ENCODE data around the gene CYP11A1.

DNA sequence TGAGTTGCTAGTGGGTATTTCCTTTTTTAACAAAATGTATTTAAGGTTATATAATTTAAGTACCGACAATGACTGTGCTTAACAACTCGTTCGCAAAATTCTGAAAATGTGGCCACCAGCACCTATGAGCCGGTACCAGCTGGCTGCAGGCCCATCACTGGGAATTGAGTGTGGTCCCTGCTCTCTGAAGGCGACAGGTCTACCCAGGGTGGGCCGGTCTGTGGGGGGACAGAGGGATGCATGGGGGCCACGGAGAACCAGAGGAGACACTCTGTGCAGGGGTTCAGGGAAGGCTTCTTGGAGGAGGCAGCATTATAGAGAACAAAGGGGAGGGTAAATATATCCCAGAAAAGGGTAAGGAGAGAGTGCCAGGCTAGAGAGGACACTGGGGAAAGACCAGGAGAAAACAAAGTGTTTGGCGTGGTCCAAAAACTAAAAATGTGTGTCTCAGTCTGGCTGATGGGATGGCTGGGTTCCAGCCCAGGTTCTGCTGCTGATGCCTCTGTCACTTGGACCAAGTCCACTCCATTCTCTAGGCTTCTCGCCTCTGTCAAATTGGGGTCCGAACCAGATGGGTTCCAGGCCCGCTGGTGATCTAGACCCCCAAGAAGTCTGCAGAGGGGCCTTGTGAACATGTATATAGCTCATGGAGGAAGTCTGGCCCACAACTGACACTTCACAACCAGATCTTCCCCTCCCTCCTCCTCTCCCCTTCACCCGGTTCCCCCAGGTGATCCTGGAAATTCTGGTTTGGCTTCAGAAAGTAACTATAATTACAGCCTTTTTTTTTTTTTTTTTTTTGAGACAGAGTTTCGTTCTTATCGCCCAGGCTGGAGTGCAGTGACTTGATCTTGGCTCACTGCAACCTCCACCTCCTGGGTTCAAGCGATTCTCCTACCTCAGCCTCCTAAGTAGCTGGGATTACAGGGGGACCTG is 10.7 kb upstream of the CYP11A1 start:
- TF ChIP-seq, protein P1, sequence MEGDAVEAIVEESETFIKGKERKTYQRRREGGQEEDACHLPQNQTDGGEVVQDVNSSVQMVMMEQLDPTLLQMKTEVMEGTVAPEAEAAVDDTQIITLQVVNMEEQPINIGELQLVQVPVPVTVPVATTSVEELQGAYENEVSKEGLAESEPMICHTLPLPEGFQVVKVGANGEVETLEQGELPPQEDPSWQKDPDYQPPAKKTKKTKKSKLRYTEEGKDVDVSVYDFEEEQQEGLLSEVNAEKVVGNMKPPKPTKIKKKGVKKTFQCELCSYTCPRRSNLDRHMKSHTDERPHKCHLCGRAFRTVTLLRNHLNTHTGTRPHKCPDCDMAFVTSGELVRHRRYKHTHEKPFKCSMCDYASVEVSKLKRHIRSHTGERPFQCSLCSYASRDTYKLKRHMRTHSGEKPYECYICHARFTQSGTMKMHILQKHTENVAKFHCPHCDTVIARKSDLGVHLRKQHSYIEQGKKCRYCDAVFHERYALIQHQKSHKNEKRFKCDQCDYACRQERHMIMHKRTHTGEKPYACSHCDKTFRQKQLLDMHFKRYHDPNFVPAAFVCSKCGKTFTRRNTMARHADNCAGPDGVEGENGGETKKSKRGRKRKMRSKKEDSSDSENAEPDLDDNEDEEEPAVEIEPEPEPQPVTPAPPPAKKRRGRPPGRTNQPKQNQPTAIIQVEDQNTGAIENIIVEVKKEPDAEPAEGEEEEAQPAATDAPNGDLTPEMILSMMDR (IDR thresholded peaks at IDR 0.05; ENCODE audit: insufficient read depth, low read length) = no peak
- TF ChIP-seq, protein P2, sequence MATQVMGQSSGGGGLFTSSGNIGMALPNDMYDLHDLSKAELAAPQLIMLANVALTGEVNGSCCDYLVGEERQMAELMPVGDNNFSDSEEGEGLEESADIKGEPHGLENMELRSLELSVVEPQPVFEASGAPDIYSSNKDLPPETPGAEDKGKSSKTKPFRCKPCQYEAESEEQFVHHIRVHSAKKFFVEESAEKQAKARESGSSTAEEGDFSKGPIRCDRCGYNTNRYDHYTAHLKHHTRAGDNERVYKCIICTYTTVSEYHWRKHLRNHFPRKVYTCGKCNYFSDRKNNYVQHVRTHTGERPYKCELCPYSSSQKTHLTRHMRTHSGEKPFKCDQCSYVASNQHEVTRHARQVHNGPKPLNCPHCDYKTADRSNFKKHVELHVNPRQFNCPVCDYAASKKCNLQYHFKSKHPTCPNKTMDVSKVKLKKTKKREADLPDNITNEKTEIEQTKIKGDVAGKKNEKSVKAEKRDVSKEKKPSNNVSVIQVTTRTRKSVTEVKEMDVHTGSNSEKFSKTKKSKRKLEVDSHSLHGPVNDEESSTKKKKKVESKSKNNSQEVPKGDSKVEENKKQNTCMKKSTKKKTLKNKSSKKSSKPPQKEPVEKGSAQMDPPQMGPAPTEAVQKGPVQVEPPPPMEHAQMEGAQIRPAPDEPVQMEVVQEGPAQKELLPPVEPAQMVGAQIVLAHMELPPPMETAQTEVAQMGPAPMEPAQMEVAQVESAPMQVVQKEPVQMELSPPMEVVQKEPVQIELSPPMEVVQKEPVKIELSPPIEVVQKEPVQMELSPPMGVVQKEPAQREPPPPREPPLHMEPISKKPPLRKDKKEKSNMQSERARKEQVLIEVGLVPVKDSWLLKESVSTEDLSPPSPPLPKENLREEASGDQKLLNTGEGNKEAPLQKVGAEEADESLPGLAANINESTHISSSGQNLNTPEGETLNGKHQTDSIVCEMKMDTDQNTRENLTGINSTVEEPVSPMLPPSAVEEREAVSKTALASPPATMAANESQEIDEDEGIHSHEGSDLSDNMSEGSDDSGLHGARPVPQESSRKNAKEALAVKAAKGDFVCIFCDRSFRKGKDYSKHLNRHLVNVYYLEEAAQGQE (IDR thresholded peaks at IDR 0.05; ENCODE audit: insufficient replicate concordance, low read depth) = no peak
- TF ChIP-seq POLR2AphosphoS5 (IDR thresholded peaks at IDR 0.05; ENCODE audit: low read depth) = no peak

All from HL-60 (cell line).